ENCODE data around the gene DAB2IP.

DAB2IP gene

GRCh38 chr9:121681404-121681803 lies 30.0 kb downstream of the DAB2IP start:
- Histone ChIP-seq H3K4me1 (ENCODE audit: control insufficient read depth, low read length) (no peaks in the 10 kb centered on the region), H3K4me2 (ENCODE audit: low read length) (no peak overlapping the region), H3K79me2 (ENCODE audit: control insufficient read depth, low read length) (no peaks in the 10 kb centered on the region), H3K4me3 (ENCODE audit: low read length) (no peak overlapping the region), H3K27ac (ENCODE audit: low read depth, low read length) (no peak overlapping the region), H3F3A (ENCODE audit: control insufficient read depth, insufficient read depth) (no peaks in the 10 kb centered on the region), H3K9me3 (ENCODE audit: control insufficient read depth, insufficient read depth, low read length) (no peaks in the 10 kb centered on the region), H3K36me3 (ENCODE audit: control insufficient read depth, low read length) (no peaks in the 10 kb centered on the region), H3K9me2 (replicated peaks; ENCODE audit: control insufficient read depth, low read length) (no peaks in the 10 kb centered on the region), H4K20me1 (ENCODE audit: control insufficient read depth, insufficient read depth, low read depth, low read length) (no peaks in the 10 kb centered on the region), H3K27me3 (ENCODE audit: control insufficient read depth, low read length) (peaks cover 6% of the 10 kb centered on the region; the same call in 1 of the 2 replicates)
- TF ChIP-seq EZH2phosphoT487 (IDR thresholded peaks at IDR 0.05; ENCODE audit: borderline replicate concordance, low read length), result no peak
- no peak for TF ChIP-seq CTCF (IDR thresholded peaks at IDR 0.05; ENCODE audit: low read depth, low read length, poor library complexity, severe bottlenecking)

- H3K9me3 ChIP-seq (ENCODE audit: control insufficient read depth, insufficient read depth, low read length), result no peaks in the 10 kb centered on the region
- no peaks in the 10 kb centered on the region for H3K79me2 ChIP-seq (ENCODE audit: control insufficient read depth, low read length)
- TF ChIP-seq EZH2phosphoT487 (IDR thresholded peaks at IDR 0.05; ENCODE audit: borderline replicate concordance, low read length), result no peak
- no peak for TF ChIP-seq CTCF (IDR thresholded peaks at IDR 0.05; ENCODE audit: low read depth, low read length, poor library complexity, severe bottlenecking)
- H3K27me3 ChIP-seq (ENCODE audit: control insufficient read depth, low read length), result peaks cover 6% of the 10 kb centered on the region; the same call in 1 of the 2 replicates
- no peak overlapping the region for H3K4me2 ChIP-seq (ENCODE audit: low read length)
- no peaks in the 10 kb centered on the region for H3K36me3 ChIP-seq (ENCODE audit: control insufficient read depth, low read length)
- no peaks in the 10 kb centered on the region for H4K20me1 ChIP-seq (ENCODE audit: control insufficient read depth, insufficient read depth, low read depth, low read length)
- H3K9me2 ChIP-seq (replicated peaks; ENCODE audit: control insufficient read depth, low read length), result no peaks in the 10 kb centered on the region
- H3K27ac ChIP-seq (ENCODE audit: low read depth, low read length), result no peak overlapping the region
- no peaks in the 10 kb centered on the region for H3F3A ChIP-seq (ENCODE audit: control insufficient read depth, insufficient read depth)
- H3K4me1 ChIP-seq (ENCODE audit: control insufficient read depth, low read length), result peaks cover 3% of the 10 kb centered on the region; the same call in 1 of the 2 replicates
- H3K4me3 ChIP-seq (ENCODE audit: low read length), result no peak overlapping the region
Observed at GRCh38 chr9:121682201-121682600, 30.8 kb downstream of the DAB2IP start.

GRCh38 chr9:121682926-121683515 lies 31.6 kb downstream of the DAB2IP start:
- Histone ChIP-seq H3K9me2 (replicated peaks; ENCODE audit: control insufficient read depth, low read length) (no peaks in the 10 kb centered on the region), H4K20me1 (ENCODE audit: control insufficient read depth, insufficient read depth, low read depth, low read length) (no peaks in the 10 kb centered on the region), H3K4me2 (ENCODE audit: low read length) (no peak overlapping the region), H3K4me3 (ENCODE audit: low read length) (no peak overlapping the region), H3K36me3 (ENCODE audit: control insufficient read depth, low read length) (no peaks in the 10 kb centered on the region), H3K27ac (ENCODE audit: low read depth, low read length) (no peak overlapping the region), H3K27me3 (ENCODE audit: control insufficient read depth, low read length) (peaks cover 6% of the 10 kb centered on the region; the same call in 1 of the 2 replicates), H3K4me1 (ENCODE audit: control insufficient read depth, low read length) (peaks cover 3% of the 10 kb centered on the region; the same call in 1 of the 2 replicates), H3K9me3 (ENCODE audit: control insufficient read depth, insufficient read depth, low read length) (no peaks in the 10 kb centered on the region), H3F3A (ENCODE audit: control insufficient read depth, insufficient read depth) (no peaks in the 10 kb centered on the region), H3K79me2 (ENCODE audit: control insufficient read depth, low read length) (no peaks in the 10 kb centered on the region)
- TF ChIP-seq CTCF (IDR thresholded peaks at IDR 0.05; ENCODE audit: low read depth, low read length, poor library complexity, severe bottlenecking), result no peak
- TF ChIP-seq EZH2phosphoT487 (IDR thresholded peaks at IDR 0.05; ENCODE audit: borderline replicate concordance, low read length), result no peak
